Sigmoid colon (tissue), 3 donors: Measurements from ENCODE around the gene DNAH17.

Experiments used
- POLR2A ChIP-seq, 2 donors: fragments of 450-650 bp; IDR thresholded peaks; one replicate each; pipeline ENCODE4 v1.6.1; 2016; ENCODE audit warnings: antibody characterized with exemption in 2 of 2, mild to moderate bottlenecking in 2 of 2, moderate library complexity in 2 of 2
- TF ChIP-seq, protein P1 (sequence below), 4 experiments: fragments of 450-650 bp in 3 of 4; fragments of 200-600 bp in 1 of 4; IDR thresholded peaks; one replicate each; pipeline ENCODE4 v1.5.1; 2016 to 2019; ENCODE audit warnings: antibody characterized with exemption in 4 of 4, mild to moderate bottlenecking in 3 of 4, moderate library complexity in 2 of 4

GRCh38 chr17:78492116-78492799 lies 84.9 kb downstream of the DNAH17 start:
- no peak for TF ChIP-seq POLR2A (IDR thresholded peaks at IDR 0.05)
- TF ChIP-seq, protein P1, sequence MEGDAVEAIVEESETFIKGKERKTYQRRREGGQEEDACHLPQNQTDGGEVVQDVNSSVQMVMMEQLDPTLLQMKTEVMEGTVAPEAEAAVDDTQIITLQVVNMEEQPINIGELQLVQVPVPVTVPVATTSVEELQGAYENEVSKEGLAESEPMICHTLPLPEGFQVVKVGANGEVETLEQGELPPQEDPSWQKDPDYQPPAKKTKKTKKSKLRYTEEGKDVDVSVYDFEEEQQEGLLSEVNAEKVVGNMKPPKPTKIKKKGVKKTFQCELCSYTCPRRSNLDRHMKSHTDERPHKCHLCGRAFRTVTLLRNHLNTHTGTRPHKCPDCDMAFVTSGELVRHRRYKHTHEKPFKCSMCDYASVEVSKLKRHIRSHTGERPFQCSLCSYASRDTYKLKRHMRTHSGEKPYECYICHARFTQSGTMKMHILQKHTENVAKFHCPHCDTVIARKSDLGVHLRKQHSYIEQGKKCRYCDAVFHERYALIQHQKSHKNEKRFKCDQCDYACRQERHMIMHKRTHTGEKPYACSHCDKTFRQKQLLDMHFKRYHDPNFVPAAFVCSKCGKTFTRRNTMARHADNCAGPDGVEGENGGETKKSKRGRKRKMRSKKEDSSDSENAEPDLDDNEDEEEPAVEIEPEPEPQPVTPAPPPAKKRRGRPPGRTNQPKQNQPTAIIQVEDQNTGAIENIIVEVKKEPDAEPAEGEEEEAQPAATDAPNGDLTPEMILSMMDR (IDR thresholded peaks at IDR 0.05): no peak
